GM18499 (cell line): ENCODE data around the gene CCDC177.

ENCODE experiments used
- ATAC-seq: cut with Tn5 transposase; IDR thresholded peaks from one replicate; pipeline ENCODE4 v1.9.1; 2021; ENCODE audit warnings: moderate number of reproducible peaks; ENCODE audit not compliant: insufficient read depth, unreplicated experiment

CCDC177 gene

DNA sequence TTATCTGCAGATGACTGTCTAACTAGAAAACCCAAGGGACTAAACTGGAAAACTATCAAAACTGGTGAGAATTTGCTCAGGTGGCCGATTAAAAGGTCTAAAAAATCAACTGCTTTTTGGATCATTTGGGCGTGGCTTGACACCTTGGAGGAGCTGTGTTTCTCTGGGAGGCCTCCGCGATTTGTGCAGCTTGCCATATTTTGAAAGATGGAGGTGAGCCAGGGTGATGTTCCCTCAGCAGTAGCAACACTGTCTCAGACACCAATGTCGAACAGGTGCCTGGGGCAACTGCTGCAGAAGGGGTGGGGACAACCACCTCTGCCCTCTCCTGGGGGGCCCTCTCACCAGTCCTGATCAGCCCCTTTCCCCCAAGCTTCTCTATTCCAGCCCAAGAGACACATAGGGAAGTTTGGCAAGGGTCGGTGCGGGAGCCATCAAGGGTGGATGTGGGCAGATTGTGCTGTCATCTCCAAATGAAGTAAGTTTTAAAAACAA is 3.8 kb downstream of the CCDC177 start:
- ATAC-seq: no peak

- ATAC-seq: no peak
Observed at GRCh38 chr14:69569859-69570258, 4.8 kb downstream of the CCDC177 start.

DNA sequence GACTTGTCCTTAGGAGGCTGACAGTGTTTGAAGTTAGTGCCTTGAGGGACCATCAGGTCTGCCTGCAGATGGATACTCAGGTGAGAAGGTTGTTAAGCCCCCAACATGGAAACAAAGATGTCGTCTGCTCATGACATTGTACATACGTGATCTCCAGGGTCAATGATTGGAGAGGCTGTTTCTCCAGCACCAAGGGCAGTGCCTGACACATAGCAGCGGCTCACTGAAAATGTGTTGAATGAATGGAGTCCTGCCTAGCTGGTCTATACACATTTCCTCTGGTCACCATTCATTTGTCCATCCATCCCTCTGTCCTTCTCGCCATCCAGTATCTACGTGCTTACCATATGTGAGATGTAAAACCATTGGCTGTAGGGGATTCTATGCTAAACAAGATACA is 7.1 kb downstream of the CCDC177 start:
- ATAC-seq: no peak

DNA sequence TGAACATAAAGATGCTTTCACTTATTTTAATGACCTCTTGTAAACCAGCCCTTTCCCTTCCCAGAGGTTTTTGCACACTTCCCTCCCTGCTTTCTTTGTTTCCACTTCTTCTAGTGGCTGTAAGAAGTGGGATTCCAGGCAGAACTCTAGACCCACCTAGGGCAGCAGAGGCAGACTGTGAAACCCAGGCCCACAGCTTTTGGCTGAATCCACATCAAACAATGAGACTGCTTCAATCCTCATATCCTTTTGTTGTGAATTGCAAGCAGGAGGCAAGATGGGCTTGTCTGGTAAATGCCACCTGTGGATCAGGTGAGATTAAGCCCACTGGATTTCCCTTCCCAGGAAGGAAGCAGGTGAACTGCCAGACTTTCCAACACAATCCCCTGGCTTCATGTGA is 12.8 kb downstream of the CCDC177 start:
- no peak for ATAC-seq

DNA sequence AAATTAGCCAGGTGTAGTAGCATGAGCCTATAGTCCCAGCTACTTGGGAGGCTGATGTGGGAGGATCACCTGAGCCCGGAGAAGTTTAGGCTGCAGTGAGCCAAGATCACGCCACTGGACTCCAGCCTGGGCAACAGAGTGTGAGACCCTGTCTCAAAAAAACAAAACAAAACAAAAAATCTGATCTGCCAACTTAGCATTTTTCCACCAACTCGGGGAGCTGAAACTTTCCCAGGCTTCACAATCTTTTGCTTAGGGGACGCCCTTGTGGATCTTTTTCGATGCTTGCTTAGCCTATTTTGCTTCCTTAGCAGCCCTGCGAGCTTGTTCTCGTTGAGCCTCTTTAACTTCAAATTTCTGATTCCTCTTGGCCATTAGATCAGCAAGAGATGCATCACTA is 13.8 kb downstream of the CCDC177 start:
- ATAC-seq: no peak

GRCh38 chr14:69559581-69560011 is 15.1 kb downstream of the CCDC177 start:
- no peak for ATAC-seq

GRCh38 chr14:69558774-69559173 is 15.9 kb downstream of the CCDC177 start:
- no peak for ATAC-seq

DNA sequence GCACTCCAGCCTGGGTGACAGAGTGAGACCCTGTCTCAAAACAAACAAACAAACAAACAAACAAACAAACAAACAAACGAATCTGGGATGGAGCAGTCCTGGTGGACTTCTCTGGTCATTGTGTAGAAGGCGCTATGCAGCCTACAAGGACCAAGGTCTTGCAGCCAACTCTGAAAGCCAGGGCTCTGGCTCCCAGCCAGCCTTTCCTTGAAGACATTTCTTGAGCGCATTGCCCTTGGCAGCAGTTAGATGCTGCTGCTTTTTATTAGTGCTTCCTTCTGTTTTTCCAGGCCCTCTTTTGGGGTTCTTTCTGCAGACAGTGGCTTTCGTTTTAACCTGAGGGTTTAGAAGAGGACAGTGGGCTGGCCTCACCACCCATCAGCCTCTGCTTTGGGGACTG is 20.2 kb downstream of the CCDC177 start:
- ATAC-seq: no peak

DNA sequence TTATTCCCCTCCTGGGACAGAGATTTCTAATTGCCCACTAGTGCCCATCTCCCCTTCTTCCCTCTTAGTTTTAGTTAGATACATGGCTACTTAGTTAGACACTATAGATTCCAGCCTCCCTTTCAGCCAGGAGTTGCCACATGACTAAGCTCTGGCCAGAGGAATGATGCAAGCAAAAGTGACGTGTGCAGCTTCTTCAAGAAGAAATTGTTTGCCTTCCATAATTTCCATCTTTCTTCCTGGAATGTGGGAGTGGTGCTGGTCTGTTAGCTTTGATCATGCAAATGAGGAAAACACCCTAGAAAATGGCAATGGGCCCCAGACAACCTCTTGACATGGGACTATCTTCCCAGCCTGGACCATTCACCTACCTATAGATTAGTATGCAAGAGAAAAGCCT is 21.4 kb downstream of the CCDC177 start:
- no peak for ATAC-seq

GRCh38 chr14:69551511-69551910 is 23.2 kb downstream of the CCDC177 start:
- ATAC-seq: no peak

- ATAC-seq: no peak
Observed at GRCh38 chr14:69548566-69548965, 26.1 kb downstream of the CCDC177 start.

- no peak for ATAC-seq
Observed at GRCh38 chr14:69547701-69548348, 26.8 kb downstream of the CCDC177 start.

- ATAC-seq: no peak
Observed at GRCh38 chr14:69543341-69544115, 31.1 kb downstream of the CCDC177 start.

GRCh38 chr14:69542311-69542710 is 32.4 kb downstream of the CCDC177 start:
- no peak for ATAC-seq

- no peak for ATAC-seq
Observed at GRCh38 chr14:69540654-69541335, 33.9 kb downstream of the CCDC177 start.

DNA sequence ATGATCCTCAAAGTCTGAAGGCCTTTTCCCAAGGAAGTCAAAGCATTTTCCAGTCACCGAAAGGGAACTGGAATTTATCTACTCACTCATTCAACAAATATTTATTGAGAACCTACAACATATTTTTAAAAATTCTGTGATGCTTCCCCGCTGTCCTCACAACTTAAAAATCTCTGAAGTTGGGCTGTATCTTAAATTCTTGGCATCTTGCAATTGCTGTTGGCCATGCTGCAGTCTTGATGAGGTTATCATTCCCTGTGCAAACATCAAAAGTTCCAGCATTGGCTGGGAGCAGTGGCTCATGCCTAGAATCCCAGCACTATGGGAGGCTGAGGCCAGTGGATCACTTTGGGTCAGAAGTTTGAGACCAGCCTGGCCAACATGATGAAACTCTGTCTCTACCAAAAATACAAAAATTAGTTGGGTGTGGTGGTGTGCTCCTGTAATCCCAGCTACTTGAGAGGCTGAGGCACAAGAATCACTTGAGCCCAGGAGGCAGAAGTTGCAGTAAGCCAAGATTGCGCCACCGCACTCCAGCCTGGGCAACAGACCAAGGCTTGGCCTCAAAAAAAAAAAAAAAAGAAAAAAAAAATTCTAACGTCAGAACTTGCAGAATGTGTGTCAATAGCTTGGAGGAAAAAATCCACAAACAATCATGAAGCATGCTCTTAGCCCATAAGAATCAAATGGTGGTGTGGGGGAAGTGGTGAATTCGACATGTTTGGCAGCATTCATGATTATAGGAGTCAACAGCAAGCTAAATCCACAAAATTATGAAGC is 34.9 kb downstream of the CCDC177 start:
- no peak for ATAC-seq

DNA sequence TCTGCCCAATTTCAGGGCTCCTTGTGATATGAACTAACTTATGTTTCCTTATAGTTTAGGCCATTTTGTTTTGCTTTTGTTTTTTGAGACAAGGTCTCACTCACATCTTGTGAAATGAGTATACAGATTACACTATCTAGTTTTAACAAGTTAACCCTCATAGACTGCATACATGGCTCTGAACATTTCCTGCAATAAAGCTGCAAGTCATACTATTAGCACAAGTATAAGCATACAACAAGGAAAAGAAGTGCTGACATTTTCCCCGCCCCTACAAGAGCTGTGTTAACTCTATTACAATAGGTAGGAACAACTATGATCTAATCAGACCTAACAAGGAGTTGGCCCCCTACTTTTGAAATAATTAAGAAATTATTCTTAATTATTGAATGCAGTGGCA is 35.9 kb downstream of the CCDC177 start:
- no peak for ATAC-seq

DNA sequence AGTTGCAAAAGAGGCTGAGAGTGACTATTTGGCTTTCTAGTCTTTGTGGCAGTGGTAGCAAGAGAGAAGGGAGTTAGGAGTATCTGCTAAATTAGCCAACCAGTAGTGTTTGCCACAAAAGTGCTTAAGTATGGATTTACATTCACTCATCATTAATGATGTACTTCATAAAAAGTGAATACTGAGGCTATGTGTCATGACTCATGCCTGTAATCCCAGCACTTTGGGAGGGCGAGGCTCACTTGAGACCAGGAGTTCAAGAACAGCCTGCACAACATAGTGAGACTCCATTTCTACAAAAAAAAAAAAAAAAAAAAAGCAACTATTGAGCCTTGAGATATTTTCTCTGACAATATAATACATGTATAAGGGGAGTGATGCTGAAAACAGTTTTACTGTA is 36.8 kb downstream of the CCDC177 start:
- no peak for ATAC-seq

GRCh38 chr14:69536971-69537370 is 37.7 kb downstream of the CCDC177 start:
- ATAC-seq: no peak

DNA sequence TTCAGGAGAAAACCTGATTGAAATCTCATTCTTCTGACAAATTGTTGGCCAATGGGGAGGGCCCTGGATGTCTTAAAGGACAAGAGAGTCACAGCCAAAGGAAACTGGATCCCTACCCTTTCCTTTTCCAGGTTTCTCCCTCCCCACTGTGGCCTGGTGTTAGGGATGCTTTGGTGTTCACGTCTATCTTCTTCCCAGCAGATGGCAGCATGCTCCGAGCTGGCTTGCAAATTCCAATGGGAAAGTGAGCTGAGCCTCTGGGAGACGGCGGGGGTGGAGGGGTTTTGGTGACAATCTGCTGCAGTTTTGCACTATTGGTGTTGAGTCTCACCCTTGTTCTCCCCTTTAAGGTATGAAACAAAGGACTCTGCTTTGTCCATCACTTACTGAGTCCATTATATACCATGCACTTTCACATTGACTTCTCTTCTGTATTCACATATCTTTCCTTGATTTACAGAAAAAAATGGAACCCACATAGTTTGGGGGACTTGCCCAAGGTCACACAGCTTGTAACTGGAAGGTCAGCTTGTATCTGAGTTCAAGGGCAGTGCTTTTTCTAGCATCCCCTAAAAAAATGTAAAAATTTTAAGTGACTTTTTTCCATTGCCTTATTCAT is 39.3 kb downstream of the CCDC177 start:
- no peak for ATAC-seq
